Endothelial cell of umbilical vein (primary cell): Measurements from ENCODE around the gene ABCA1. TPM values are rescaled to one million over a fixed set of nuclear protein-coding genes. Genes with fewer than 3 reads are reported as not detected.

Source experiments
- BruUV-seq: library from RNA; stranded (reverse); fragments of 400-500 nt; replicated peaks from 2 replicates; lab custom pipeline; 2021; lab: Mats Ljungman, UMichigan
- CTCF ChIA-PET: fragments of 300-600, 350-600 bp; sonication (Branson Sonifier 250); formaldehyde crosslinking; loops from one replicate; lab custom pipeline; 2021; ENCODE audit warnings: antibody characterized with exemption, inconsistent platforms; lab: Charles Lee
- POLR2A ChIA-PET: fragments of 300-600, 350-600 bp; sonication (Branson Sonifier 250); formaldehyde crosslinking; loops from one replicate; lab custom pipeline; 2021; ENCODE audit warnings: antibody characterized with exemption, inconsistent platforms; lab: Charles Lee
- DNase-seq: peaks from one replicate; pipeline ENCODE4 v3.0.0-alpha.2; 2011; ENCODE audit warnings: low read depth, low spot score
- FAIRE-seq: peaks from 2 replicates; lab custom pipeline; 2011; peaks lifted over from hg19 to GRCh38; lab: Jason Lieb, UNC
- H2AFZ ChIP-seq: 2 replicates; pipeline ENCODE4 v1.6.0; 2012; ENCODE audit warnings: low read depth, low read length, control low read depth, inconsistent platforms
- H3K27ac ChIP-seq: 2 replicates; pipeline ENCODE4 v1.5.1; 2011; ENCODE audit warnings: low read depth, mild to moderate bottlenecking, control low read depth, low read length, moderate library complexity; ENCODE audit not compliant: insufficient read depth
- H3K27me3 ChIP-seq, 2 experiments: 2 replicates each; pipeline versions ENCODE4 v1.6.0 to v1.6.1; 2011; ENCODE audit warnings: low read length in 2 of 2, mixed read lengths in 1 of 2; ENCODE audit not compliant: control insufficient read depth in 2 of 2, insufficient read depth in 2 of 2
- H3K36me3 ChIP-seq, 2 experiments: 2 replicates in 1 of 2; 3 replicates in 1 of 2; pipeline ENCODE4 v1.5.1; 2011; ENCODE audit warnings: low read length in 2 of 2, mild to moderate bottlenecking in 1 of 2, moderate library complexity in 1 of 2; ENCODE audit not compliant: control insufficient read depth in 2 of 2, insufficient read depth in 2 of 2; ENCODE audit errors: extremely low read depth in 1 of 2
- H3K4me1 ChIP-seq: 3 replicates; pipeline ENCODE4 v1.5.1; 2011; ENCODE audit warnings: mild to moderate bottlenecking, low read length; ENCODE audit not compliant: control insufficient read depth, insufficient read depth; ENCODE audit errors: extremely low read depth
- H3K4me2 ChIP-seq: 2 replicates; pipeline ENCODE4 v1.6.1; 2011; ENCODE audit warnings: low read length, control low read depth, mixed read lengths; ENCODE audit not compliant: insufficient read depth
- H3K4me3 ChIP-seq, 3 experiments: fragments of 200-600 bp in 1 of 3; sonication (generic), shearing (Covaris generic) in 1 of 3; replicated peaks in 1 of 3; 2 replicates each; pipeline ENCODE4 v1.5.1; 2011 to 2016; ENCODE audit warnings: control low read depth in 3 of 3, low read length in 3 of 3, mild to moderate bottlenecking in 2 of 3, inconsistent platforms in 1 of 3, low read depth in 1 of 3, moderate library complexity in 1 of 3; ENCODE audit not compliant: insufficient read depth in 1 of 3
- H3K79me2 ChIP-seq: 2 replicates; pipeline ENCODE4 v1.6.0; 2012; ENCODE audit warnings: low read length, inconsistent platforms; ENCODE audit not compliant: control insufficient read depth, insufficient read depth
- H3K9ac ChIP-seq: replicated peaks from 2 replicates; pipeline ENCODE3; 2011; ENCODE audit warnings: low read length, control low read depth; ENCODE audit not compliant: insufficient read depth; ENCODE audit errors: extremely low read depth
- H3K9me1 ChIP-seq: replicated peaks from 3 replicates; pipeline ENCODE4 v1.6.0; 2011; ENCODE audit warnings: mild to moderate bottlenecking, low read length; ENCODE audit not compliant: control insufficient read depth, insufficient read depth; ENCODE audit errors: extremely low read depth
- H3K9me3 ChIP-seq: replicated peaks from 2 replicates; pipeline ENCODE4 v1.5.1; 2012; ENCODE audit warnings: low read length, inconsistent platforms; ENCODE audit not compliant: control insufficient read depth, insufficient read depth
- H4K20me1 ChIP-seq: replicated peaks from 2 replicates; pipeline ENCODE3; 2011; ENCODE audit warnings: mild to moderate bottlenecking, low read length; ENCODE audit not compliant: control insufficient read depth, insufficient read depth; ENCODE audit errors: extremely low read depth
- CTCF ChIP-seq, 2 donors: IDR thresholded peaks; 1 replicate in 1 of 2; 2 replicates in 1 of 2; pipeline ENCODE4 v1.5.1; 2011; ENCODE audit warnings: low read length in 2 of 2, mild to moderate bottlenecking in 2 of 2, moderate library complexity in 2 of 2, control low read depth in 1 of 2, inconsistent platforms in 1 of 2, low read depth in 1 of 2; ENCODE audit not compliant: insufficient read depth in 1 of 2; ENCODE audit errors: extremely low read depth in 1 of 2
- FOS ChIP-seq: IDR thresholded peaks from 2 replicates; pipeline ENCODE4 v1.6.1; 2011; ENCODE audit warnings: mild to moderate bottlenecking, low read length, moderate library complexity, borderline replicate concordance; ENCODE audit not compliant: insufficient read depth
- GATA2 ChIP-seq: IDR thresholded peaks from 2 replicates; pipeline ENCODE4 v1.7.0; 2011; ENCODE audit warnings: low read depth, mild to moderate bottlenecking, moderate library complexity, mixed read lengths, low read length; ENCODE audit not compliant: insufficient read length, insufficient read depth
- JUN ChIP-seq: IDR thresholded peaks from 2 replicates; pipeline ENCODE4 v1.6.1; 2011; ENCODE audit warnings: borderline replicate concordance, low read depth; ENCODE audit not compliant: insufficient read length, insufficient read depth
- MYC ChIP-seq: IDR thresholded peaks from one replicate; pipeline ENCODE4 v1.6.1; 2011; ENCODE audit warnings: mild to moderate bottlenecking, low read depth, low read length
- POLR2A ChIP-seq: IDR thresholded peaks from 2 replicates; pipeline ENCODE4 v1.6.1; 2012; ENCODE audit warnings: low read depth, mild to moderate bottlenecking, control low read depth, low read length
- POLR2AphosphoS5 ChIP-seq: IDR thresholded peaks from 2 replicates; pipeline ENCODE4 v1.6.1; 2012; ENCODE audit warnings: low read depth, mild to moderate bottlenecking, control low read depth, low read length, moderate library complexity; ENCODE audit not compliant: insufficient read depth
- dilution Hi-C: fragments of 300-500 bp; cut with MboI; formaldehyde crosslinking; loops from one replicate; pipeline ENCODE4 v1.15.0; 2019; ENCODE audit warnings: low sequenced_read_pairs; ENCODE audit not compliant: extremely low pct_ligation_motif_present
- intact Hi-C: fragments of 100-400 bp; cut with micrococcal nuclease; formaldehyde crosslinking; loops from one replicate; pipeline ENCODE4 v1.10.0; 2022
- polyA plus RNA-seq, 4 experiments: library from polyadenylated mRNA; depleted of rRNA in 3 of 4; stranded (reverse) in 3 of 4; unstranded in 1 of 4; fragments of >200 nt; gene quantifications; 2 replicates each; pipeline versions ENCODE4 v1.2.1 to v1.2.3, GENCODE V29; 2011 to 2012; ENCODE audit warnings: missing spikeins in 1 of 4
- total RNA-seq: library from RNA; stranded (reverse); gene quantifications from 2 replicates; pipeline ENCODE4 v1.2.3, GENCODE V29; 2021

The ABCA1 gene
- total and polyA plus RNA-seq, 2 donors (not counting 3 experiments of a cell fraction or from before 2014, with no cell fraction given), result 2.4 to 9.8 TPM

GRCh38 chr9:104819033-104819432 is 108.9 kb downstream of the ABCA1 start:
- ChIA-PET POLR2A (no interaction called here), CTCF (no interaction called here)
- DNase-seq, result no peak
- dilution Hi-C loops, result no loop called here
- H3K9me3 ChIP-seq, result no peaks in the 10 kb centered on the region
- no peaks in the 10 kb centered on the region for H3K79me2 ChIP-seq
- H3K27me3 ChIP-seq, result no peaks in the 10 kb centered on the region
- H3K36me3 ChIP-seq, result no peaks in the 10 kb centered on the region
- no peak overlapping the region for H2AFZ ChIP-seq
- TF ChIP-seq FOS (no peak), POLR2A (no peak), GATA2 (no peak), MYC (no peak), CTCF (IDR thresholded peaks at IDR 0.05; ENCODE audit: extremely low read depth in 1 of 2, insufficient read depth in 1 of 2, low read depth in 1 of 2, low read length in 2 of 2) (no peak), JUN (no peak), POLR2AphosphoS5 (no peak)
- H3K9me1 ChIP-seq, result no peaks in the 10 kb centered on the region
- FAIRE-seq, result no peak
- H3K27ac ChIP-seq, result no peak overlapping the region
- intact Hi-C loops, result no loop called here
- H3K4me2 ChIP-seq, result no peak overlapping the region
- H3K4me3 ChIP-seq, result no peak overlapping the region
- no peaks in the 10 kb centered on the region for H4K20me1 ChIP-seq
- no peaks in the 10 kb centered on the region for H3K4me1 ChIP-seq
- no peak overlapping the region for H3K9ac ChIP-seq
- no TSS peak for BruUV-seq
